IMR-90 (cell line): ENCODE measurements around the gene C6orf58. TPM values are rescaled to one million over a fixed set of nuclear protein-coding genes. Genes with fewer than 3 reads are reported as not detected.

Source experiments
- ATAC-seq: fragments of 200-7000 bp; cut with Tn5 transposase; 2 replicates; pipeline ENCODE4 v1.9.1; 2020; ENCODE audit warnings: low read depth, mild to moderate bottlenecking, moderate library complexity
- BruUV-seq: library from RNA; stranded (reverse); fragments of 400-500 nt; replicated peaks from 2 replicates; lab custom pipeline; 2021; lab: Mats Ljungman, UMichigan
- CTCF ChIA-PET: fragments of 300-600 bp; formaldehyde crosslinking; extraction: SDS; loops from one replicate; lab custom pipeline; 2021; ENCODE audit warnings: antibody characterized with exemption; lab: Yijun Ruan, JAX
- POLR2A ChIA-PET: fragments of 300-600 bp; sonication (Branson Sonifier 250); formaldehyde crosslinking; loops from one replicate; lab custom pipeline; 2022; ENCODE audit warnings: antibody characterized with exemption; ENCODE audit not compliant: unreplicated experiment; lab: Charles Lee
- DNase-seq: peaks from one replicate; pipeline ENCODE4 v3.0.0; 2013
- H2AFZ ChIP-seq: replicated peaks from 2 replicates; pipeline ENCODE3; 2013; ENCODE audit warnings: low read length, mild to moderate bottlenecking; ENCODE audit not compliant: poor library complexity
- H2AK5ac ChIP-seq: 2 replicates; pipeline ENCODE4 v1.6.1; 2013; ENCODE audit warnings: low read depth, low read length, inconsistent platforms
- H2AK9ac ChIP-seq: replicated peaks from 2 replicates; pipeline ENCODE3; 2013; ENCODE audit warnings: mild to moderate bottlenecking, low read depth, low read length, moderate library complexity; ENCODE audit not compliant: poor library complexity
- H2BK120ac ChIP-seq: 2 replicates; pipeline ENCODE4 v1.6.1; 2013; ENCODE audit warnings: low read depth, low read length, inconsistent platforms
- H2BK15ac ChIP-seq: 3 replicates; pipeline ENCODE4 v1.6.1; 2013; ENCODE audit warnings: low read depth, low read length, inconsistent platforms
- H2BK20ac ChIP-seq: 2 replicates; pipeline ENCODE4 v1.6.1; 2013; ENCODE audit warnings: low read depth, mild to moderate bottlenecking, inconsistent platforms, low read length, moderate library complexity
- H2BK5ac ChIP-seq: 2 replicates; pipeline ENCODE4 v1.6.1; 2013; ENCODE audit warnings: mild to moderate bottlenecking, low read depth, low read length, inconsistent platforms; ENCODE audit not compliant: poor library complexity, severe bottlenecking
- H3K14ac ChIP-seq: replicated peaks from 2 replicates; pipeline ENCODE4 v1.6.1; 2013; ENCODE audit warnings: low read depth, low read length, inconsistent platforms
- H3K18ac ChIP-seq: 2 replicates; pipeline ENCODE4 v1.6.1; 2013; ENCODE audit warnings: low read depth, low read length, control low read depth
- H3K23ac ChIP-seq: 2 replicates; pipeline ENCODE4 v1.6.1; 2013; ENCODE audit warnings: low read depth, low read length, inconsistent platforms
- H3K27ac ChIP-seq: 2 replicates; pipeline ENCODE4 v1.5.1; 2013; ENCODE audit warnings: mild to moderate bottlenecking, control low read depth, low read length; ENCODE audit not compliant: insufficient read depth
- H3K27me3 ChIP-seq: 2 replicates; pipeline ENCODE4 v1.6.1; 2013; ENCODE audit warnings: low read length; ENCODE audit not compliant: control insufficient read depth, insufficient read depth
- H3K36me3 ChIP-seq: 2 replicates; pipeline ENCODE4 v1.6.1; 2013; ENCODE audit warnings: low read length, mixed read lengths; ENCODE audit not compliant: control insufficient read depth, insufficient read depth
- H3K4ac ChIP-seq: 2 replicates; pipeline ENCODE4 v1.6.1; 2013; ENCODE audit warnings: low read depth, low read length, inconsistent platforms
- H3K4me1 ChIP-seq: 2 replicates; pipeline ENCODE4 v1.6.1; 2013; ENCODE audit warnings: low read length, mixed read lengths; ENCODE audit not compliant: control insufficient read depth, insufficient read depth
- H3K4me2 ChIP-seq: 2 replicates; pipeline ENCODE4 v1.6.1; 2013; ENCODE audit warnings: low read depth, mild to moderate bottlenecking, control low read depth, low read length, moderate library complexity
- H3K4me3 ChIP-seq: 2 replicates; pipeline ENCODE4 v1.5.1; 2013; ENCODE audit warnings: low read depth, mild to moderate bottlenecking, control low read depth, low read length, moderate library complexity; ENCODE audit not compliant: insufficient read depth
- H3K56ac ChIP-seq: 2 replicates; pipeline ENCODE4 v1.6.1; 2013; ENCODE audit warnings: low read length, inconsistent platforms; ENCODE audit not compliant: insufficient read depth; ENCODE audit errors: extremely low read depth
- H3K79me1 ChIP-seq, 2 experiments: 2 replicates each; pipeline ENCODE4 v1.6.1; 2013; ENCODE audit warnings: low read length in 2 of 2, inconsistent platforms in 1 of 2, low read depth in 1 of 2
- H3K9ac ChIP-seq: 2 replicates; pipeline ENCODE4 v1.6.1; 2013; ENCODE audit warnings: low read depth, low read length, control low read depth
- H3K9me1 ChIP-seq: 2 replicates; pipeline ENCODE4 v1.6.1; 2013; ENCODE audit warnings: low read length, inconsistent platforms; ENCODE audit not compliant: insufficient read depth
- H3K9me3 ChIP-seq: 2 replicates; pipeline ENCODE4 v1.6.1; 2013; ENCODE audit warnings: low read length; ENCODE audit not compliant: control insufficient read depth, insufficient read depth
- H4K20me1 ChIP-seq: 2 replicates; pipeline ENCODE4 v1.6.1; 2013; ENCODE audit warnings: low read length, inconsistent platforms; ENCODE audit not compliant: insufficient read depth
- H4K5ac ChIP-seq: 2 replicates; pipeline ENCODE4 v1.6.1; 2013; ENCODE audit warnings: mild to moderate bottlenecking, low read depth, low read length, control low read depth
- H4K8ac ChIP-seq, 2 experiments: 2 replicates each; pipeline ENCODE4 v1.6.1; 2013; ENCODE audit warnings: low read depth in 2 of 2, low read length in 2 of 2, control low read depth in 1 of 2, inconsistent platforms in 1 of 2
- H4K91ac ChIP-seq: 2 replicates; pipeline ENCODE4 v1.6.1; 2013; ENCODE audit warnings: low read depth, low read length, inconsistent platforms; ENCODE audit not compliant: insufficient read depth
- MAZ ChIP-seq: IDR thresholded peaks from 2 replicates; pipeline ENCODE4 v1.6.1; 2012; ENCODE audit warnings: low read depth, mild to moderate bottlenecking, low read length, improper control_type of control experiment, moderate library complexity, borderline replicate concordance
- NFE2L2 ChIP-seq: fragments of 150-350 bp; IDR thresholded peaks from 2 replicates; pipeline ENCODE4 v1.6.1; 2016; ENCODE audit warnings: low read depth, mild to moderate bottlenecking, low read length
- RCOR1 ChIP-seq: IDR thresholded peaks from 2 replicates; pipeline ENCODE4 v1.6.1; 2012; ENCODE audit warnings: mild to moderate bottlenecking, low read length, improper control_type of control experiment; ENCODE audit not compliant: insufficient replicate concordance
- WGBS, 2 experiments: methylation state at CpG; one replicate each; pipeline versions ENCODE4 v1.1.5 to v1.1.7; 2013; ENCODE audit warnings: missing lambda C conversion rate in 2 of 2; ENCODE audit not compliant: insufficient read length in 1 of 2; ENCODE audit errors: extremely low coverage in 2 of 2; 5-methylcytosine and 5-hydroxymethylcytosine counted together
- dilution Hi-C: fragments of 300-500 bp; cut with HindIII; formaldehyde crosslinking; loops from one replicate; pipeline ENCODE4 v1.14.3; 2018; ENCODE audit warnings: low sequenced_read_pairs; ENCODE audit not compliant: unreplicated experiment
- in situ Hi-C: fragments of 300-500 bp; cut with MboI; formaldehyde crosslinking; loops from 3 replicates; pipeline ENCODE4 v1.14.3; 2019; ENCODE audit warnings: low sequenced_read_pairs, inconsistent platforms, mixed read lengths
- intact Hi-C: fragments of 100-400 bp; cut with micrococcal nuclease; formaldehyde crosslinking; loops from 2 replicates; pipeline ENCODE4 v1.10.0; 2022
- polyA plus RNA-seq, 3 experiments: library from polyadenylated mRNA; depleted of rRNA; stranded (reverse); fragments of >200 nt; gene quantifications; 2 replicates each; pipeline ENCODE4 v1.2.3, GENCODE V29; 2012; ENCODE audit warnings: low replicate concordance in 1 of 3
- total RNA-seq: library from RNA; depleted of rRNA; stranded (reverse); fragments of >200 nt; gene quantifications from 2 replicates; pipeline ENCODE4 v1.2.3, GENCODE V29; 2012
- TF ChIP-seq, protein P1 (sequence below): fragments of 150-350 bp; IDR thresholded peaks from 2 replicates; pipeline ENCODE4 v1.6.1; 2017; ENCODE audit warnings: mild to moderate bottlenecking, antibody characterized with exemption, low read length, low read depth

C6orf58 gene
- total and polyA plus RNA-seq, 2 of the 4 experiments (the other 2 are of a cell fraction), result 0.09 TPM; not detected in 1

- intact Hi-C loops, result loop anchor here (1.0 to 10.0 kb wide), 4 partner anchors 74 to 734 kb away; no protein-coding TSS in a partner anchor
- Histone ChIP-seq H2BK120ac (no peak overlapping the region), H3K9me3 (no peaks in the 10 kb centered on the region), H3K79me1 (no peaks in the 10 kb centered on the region), H4K5ac (no peak overlapping the region), H3K14ac (no peak overlapping the region), H3K4ac (no peak overlapping the region), H4K91ac (no peak overlapping the region), H3K27ac (no peak overlapping the region), H3K18ac (no peak overlapping the region), H3K4me3 (no peak overlapping the region), H2BK15ac (no peak overlapping the region), H4K8ac (no peak overlapping the region), H2BK20ac (no peak overlapping the region), H4K20me1 (no peaks in the 10 kb centered on the region), H3K56ac (no peak overlapping the region), H2AK9ac (no peak overlapping the region), H2AFZ (no peak overlapping the region), H3K27me3 (peaks cover 4% of the 10 kb centered on the region; the same call in 1 of the 2 replicates), H3K9ac (no peak overlapping the region), H2AK5ac (no peak overlapping the region), H2BK5ac (no peak overlapping the region), H3K4me2 (no peak overlapping the region), H3K36me3 (no peaks in the 10 kb centered on the region), H3K4me1 (no peaks in the 10 kb centered on the region), H3K23ac (no peak overlapping the region), H3K9me1 (no peaks in the 10 kb centered on the region)
- ChIA-PET POLR2A (no interaction called here), CTCF (interaction anchor here (0.7 to 3.5 kb wide), 7 partner anchors 22 to 249 kb away, joined by 3 to 12 read pairs (median 3); partner anchors contain the start of gene KIAA0408)
- DNase-seq (no peak), ATAC-seq (no peak)
- no CpG with 5 or more reads among the region's 2 CpGs for WGBS, 2 experiments
- in situ Hi-C loops, result loop anchor here (5.0 kb wide), 2 partner anchors 72 to 237 kb away; no protein-coding TSS in a partner anchor
- BruUV-seq, result no TSS peak
- TF ChIP-seq NFE2L2 (no peak), RCOR1 (no peak), MAZ (no peak)
- TF ChIP-seq, protein P1, sequence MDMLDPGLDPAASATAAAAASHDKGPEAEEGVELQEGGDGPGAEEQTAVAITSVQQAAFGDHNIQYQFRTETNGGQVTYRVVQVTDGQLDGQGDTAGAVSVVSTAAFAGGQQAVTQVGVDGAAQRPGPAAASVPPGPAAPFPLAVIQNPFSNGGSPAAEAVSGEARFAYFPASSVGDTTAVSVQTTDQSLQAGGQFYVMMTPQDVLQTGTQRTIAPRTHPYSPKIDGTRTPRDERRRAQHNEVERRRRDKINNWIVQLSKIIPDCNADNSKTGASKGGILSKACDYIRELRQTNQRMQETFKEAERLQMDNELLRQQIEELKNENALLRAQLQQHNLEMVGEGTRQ, result no peak
- dilution Hi-C loops, result no loop called here
Observed at GRCh38 chr6:127538750-127539264, 38.2 kb upstream of the C6orf58 start.
